Astrocyte (in vitro differentiated cells and primary cell): ENCODE measurements around the gene GPSM3.

ENCODE experiments used
- EZH2 ChIP-seq: IDR thresholded peaks from 2 replicates; pipeline ENCODE4 v1.6.1; 2012; ENCODE audit warnings: mild to moderate bottlenecking, low read length, inconsistent platforms; ENCODE audit not compliant: insufficient read depth
- TF ChIP-seq, protein P1 (sequence below): IDR thresholded peaks from 2 replicates; pipeline ENCODE4 v1.5.1; 2011; ENCODE audit warnings: low read depth, mild to moderate bottlenecking, inconsistent platforms, low read length, moderate library complexity; ENCODE audit not compliant: insufficient read depth

DNA sequence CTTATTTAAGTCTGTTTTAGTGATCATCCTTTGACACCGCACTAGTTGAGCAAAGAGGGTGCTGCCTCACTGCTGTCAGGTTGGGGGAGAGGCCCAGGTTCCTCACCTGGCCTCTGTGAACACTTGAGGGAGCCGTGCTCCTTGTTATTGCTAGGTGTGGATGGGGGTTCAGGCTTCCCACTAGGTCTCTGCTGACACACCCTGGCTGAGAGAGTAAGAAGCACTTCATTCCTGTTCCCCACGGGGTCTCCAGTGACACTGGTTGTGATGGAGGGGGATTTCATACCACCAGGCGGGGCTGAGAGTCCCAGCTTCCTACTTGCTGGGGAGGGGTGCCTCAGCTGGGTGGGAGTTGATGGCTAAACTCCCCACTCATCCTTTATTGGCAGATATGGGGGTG, 42.5 kb upstream of the GPSM3 start:
- TF ChIP-seq EZH2, result no peak
- TF ChIP-seq, protein P1, sequence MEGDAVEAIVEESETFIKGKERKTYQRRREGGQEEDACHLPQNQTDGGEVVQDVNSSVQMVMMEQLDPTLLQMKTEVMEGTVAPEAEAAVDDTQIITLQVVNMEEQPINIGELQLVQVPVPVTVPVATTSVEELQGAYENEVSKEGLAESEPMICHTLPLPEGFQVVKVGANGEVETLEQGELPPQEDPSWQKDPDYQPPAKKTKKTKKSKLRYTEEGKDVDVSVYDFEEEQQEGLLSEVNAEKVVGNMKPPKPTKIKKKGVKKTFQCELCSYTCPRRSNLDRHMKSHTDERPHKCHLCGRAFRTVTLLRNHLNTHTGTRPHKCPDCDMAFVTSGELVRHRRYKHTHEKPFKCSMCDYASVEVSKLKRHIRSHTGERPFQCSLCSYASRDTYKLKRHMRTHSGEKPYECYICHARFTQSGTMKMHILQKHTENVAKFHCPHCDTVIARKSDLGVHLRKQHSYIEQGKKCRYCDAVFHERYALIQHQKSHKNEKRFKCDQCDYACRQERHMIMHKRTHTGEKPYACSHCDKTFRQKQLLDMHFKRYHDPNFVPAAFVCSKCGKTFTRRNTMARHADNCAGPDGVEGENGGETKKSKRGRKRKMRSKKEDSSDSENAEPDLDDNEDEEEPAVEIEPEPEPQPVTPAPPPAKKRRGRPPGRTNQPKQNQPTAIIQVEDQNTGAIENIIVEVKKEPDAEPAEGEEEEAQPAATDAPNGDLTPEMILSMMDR, result no peak
